ENCODE data around the gene SAMHD1. TPM values are rescaled to one million over a fixed set of nuclear protein-coding genes. Genes with fewer than 3 reads are reported as not detected.
"Not testable (repeated sequence)": the region's sequence is repeated elsewhere in the genome, so short reads cannot be mapped to it uniquely, and the experiment has no call there.

SAMHD1 gene
- total and polyA plus RNA-seq, 5 donors = 67.5 to 161 (median 106) TPM

GRCh38 chr20:36886859-36887751, 64.4 kb downstream of the SAMHD1 start:
- DNase-seq (peak; percentile 78 to 92 (median 90)), ATAC-seq (peak; percentile 78 to 83)
- Histone ChIP-seq H3K27me3 (ENCODE audit: control insufficient read depth, insufficient read depth) (no peaks in the 10 kb centered on the region), H3K4me3 (ENCODE audit: low read length) (no peak overlapping the region), H3K4me1 (ENCODE audit: control insufficient read depth, insufficient read depth, low read length) (peaks cover 3% of the 10 kb centered on the region), H3K9me3 (ENCODE audit: control insufficient read depth, low read length) (no peaks in the 10 kb centered on the region), H3K27ac (ENCODE audit: low read length) (peak overlapping the region; percentile 34)
- 21% methylated on average over 24 of the region's 24 CpGs for WGBS
- intact Hi-C loops (cut with DNase I) = no loop called here

GRCh38 chr20:36885356-36885755, 66.2 kb downstream of the SAMHD1 start:
- intact Hi-C loops (cut with DNase I) = no loop called here
- ATAC-seq = no peak
- H3K9me3 ChIP-seq (ENCODE audit: control insufficient read depth, low read length) = no peaks in the 10 kb centered on the region
- H3K27me3 ChIP-seq (ENCODE audit: control insufficient read depth, insufficient read depth) = no peaks in the 10 kb centered on the region
- H3K4me3 ChIP-seq (ENCODE audit: low read length) = no peak overlapping the region
- peaks cover 3% of the 10 kb centered on the region for H3K4me1 ChIP-seq (ENCODE audit: control insufficient read depth, insufficient read depth, low read length)
- 41% methylated on average over 8 of the region's 8 CpGs for WGBS
- H3K27ac ChIP-seq (ENCODE audit: low read length) = no peak overlapping the region
- DNase-seq = no peak

- H3K4me1 ChIP-seq (ENCODE audit: control insufficient read depth, insufficient read depth, low read length) = peaks cover 3% of the 10 kb centered on the region
- H3K27me3 ChIP-seq (ENCODE audit: control insufficient read depth, insufficient read depth) = no peaks in the 10 kb centered on the region
- intact Hi-C loops (cut with DNase I) = no loop called here
- DNase-seq (no peak), ATAC-seq (no peak)
- WGBS = 79% methylated on average over 6 of the region's 6 CpGs
- H3K27ac ChIP-seq (ENCODE audit: low read length) = no peak overlapping the region
- no peak overlapping the region for H3K4me3 ChIP-seq (ENCODE audit: low read length)
- no peaks in the 10 kb centered on the region for H3K9me3 ChIP-seq (ENCODE audit: control insufficient read depth, low read length)
Measured at GRCh38 chr20:36883977-36884535, 67.5 kb downstream of the SAMHD1 start.

GRCh38 chr20:36881888-36882287, 69.6 kb downstream of the SAMHD1 start:
- 74% methylated on average over 4 of the region's 4 CpGs for WGBS
- DNase-seq (no peak), ATAC-seq (no peak)
- Histone ChIP-seq H3K4me1 (ENCODE audit: control insufficient read depth, insufficient read depth, low read length) (peaks cover 1% of the 10 kb centered on the region), H3K27me3 (ENCODE audit: control insufficient read depth, insufficient read depth) (no peaks in the 10 kb centered on the region), H3K27ac (ENCODE audit: low read length) (no peak overlapping the region), H3K4me3 (ENCODE audit: low read length) (no peak overlapping the region), H3K9me3 (ENCODE audit: control insufficient read depth, low read length) (no peaks in the 10 kb centered on the region)
- intact Hi-C loops (cut with DNase I) = no loop called here

GRCh38 chr20:36881331-36881730, 70.2 kb downstream of the SAMHD1 start:
- WGBS = 87% methylated on average over 16 of the region's 16 CpGs
- H3K4me1 ChIP-seq (ENCODE audit: control insufficient read depth, insufficient read depth, low read length) = no peaks in the 10 kb centered on the region
- ATAC-seq (no peak), DNase-seq (no peak)
- H3K27ac ChIP-seq (ENCODE audit: low read length) = no peak overlapping the region
- intact Hi-C loops (cut with DNase I) = no loop called here
- H3K27me3 ChIP-seq (ENCODE audit: control insufficient read depth, insufficient read depth) = no peaks in the 10 kb centered on the region
- no peaks in the 10 kb centered on the region for H3K9me3 ChIP-seq (ENCODE audit: control insufficient read depth, low read length)
- H3K4me3 ChIP-seq (ENCODE audit: low read length) = no peak overlapping the region

GRCh38 chr20:36880741-36881250, 70.7 kb downstream of the SAMHD1 start:
- Histone ChIP-seq H3K4me1 (ENCODE audit: control insufficient read depth, insufficient read depth, low read length) (no peaks in the 10 kb centered on the region), H3K27ac (ENCODE audit: low read length) (no peak overlapping the region), H3K9me3 (ENCODE audit: control insufficient read depth, low read length) (no peaks in the 10 kb centered on the region), H3K4me3 (ENCODE audit: low read length) (no peak overlapping the region), H3K27me3 (ENCODE audit: control insufficient read depth, insufficient read depth) (no peaks in the 10 kb centered on the region)
- ATAC-seq = no peak
- no peak for DNase-seq
- intact Hi-C loops (cut with DNase I) = no loop called here
- 84% methylated on average over 11 of the region's 11 CpGs for WGBS

- no peak for ATAC-seq
- Histone ChIP-seq H3K27me3 (ENCODE audit: control insufficient read depth, insufficient read depth) (no peaks in the 10 kb centered on the region), H3K27ac (ENCODE audit: low read length) (no peak overlapping the region), H3K4me1 (ENCODE audit: control insufficient read depth, insufficient read depth, low read length) (no peaks in the 10 kb centered on the region), H3K4me3 (ENCODE audit: low read length) (no peak overlapping the region), H3K9me3 (ENCODE audit: control insufficient read depth, low read length) (no peaks in the 10 kb centered on the region)
- 85% methylated on average over 10 of the region's 10 CpGs for WGBS
- intact Hi-C loops (cut with DNase I) = loop anchor here in 1 of 4 donors (10.0 kb wide), 1 partner anchor 84 kb away; no protein-coding TSS in a partner anchor
- DNase-seq = no peak
Measured at GRCh38 chr20:36878941-36879340, 72.6 kb downstream of the SAMHD1 start.

- Histone ChIP-seq H3K4me3 (ENCODE audit: low read length) (no peak overlapping the region), H3K4me1 (ENCODE audit: control insufficient read depth, insufficient read depth, low read length) (no peaks in the 10 kb centered on the region), H3K27me3 (ENCODE audit: control insufficient read depth, insufficient read depth) (no peaks in the 10 kb centered on the region), H3K9me3 (ENCODE audit: control insufficient read depth, low read length) (no peaks in the 10 kb centered on the region), H3K27ac (ENCODE audit: low read length) (no peak overlapping the region)
- no peak for DNase-seq
- WGBS = 90% methylated on average over 3 of the region's 3 CpGs
- intact Hi-C loops (cut with DNase I) = loop anchor here in 1 of 4 donors (10.0 kb wide), 1 partner anchor 82 kb away; no protein-coding TSS in a partner anchor
- ATAC-seq = no peak
Measured at GRCh38 chr20:36876473-36876833, 75.1 kb downstream of the SAMHD1 start.

GRCh38 chr20:36875702-36876472, 75.6 kb downstream of the SAMHD1 start, which contains the start of gene TLDC2:
Gene TLDC2, plus strand, starts transcription at chr20:36876138. Its CDS starts 37 bp downstream, at chr20:36876175.
- Histone ChIP-seq H3K27ac (ENCODE audit: low read length) (no peak within 1 kb of the TSS), H3K27me3 (ENCODE audit: control insufficient read depth, insufficient read depth) (no peaks in the 10 kb centered on the region), H3K4me3 (ENCODE audit: low read length) (no peak within 1 kb of the TSS), H3K9me3 (ENCODE audit: control insufficient read depth, low read length) (no peaks in the 10 kb centered on the region), H3K4me1 (ENCODE audit: control insufficient read depth, insufficient read depth, low read length) (no peaks in the 10 kb centered on the region)
- intact Hi-C loops (cut with DNase I) = loop anchor here in 1 of 4 donors (10.0 kb wide), 1 partner anchor 81 kb away; no protein-coding TSS in a partner anchor
- DNase-seq (no peak), ATAC-seq (peak in 1 of 2 donors; percentile 29)
- WGBS = 86% methylated on average over 14 of the region's 14 CpGs

- intact Hi-C loops (cut with DNase I) = loop anchor here in 1 of 4 donors (10.0 kb wide), 1 partner anchor 80 kb away; no protein-coding TSS in a partner anchor
- H3K4me3 ChIP-seq (ENCODE audit: low read length); H3K27ac ChIP-seq (ENCODE audit: low read length); H3K4me1 ChIP-seq (ENCODE audit: control insufficient read depth, insufficient read depth, low read length); H3K27me3 ChIP-seq (ENCODE audit: control insufficient read depth, insufficient read depth); H3K9me3 ChIP-seq (ENCODE audit: control insufficient read depth, low read length); ATAC-seq; DNase-seq: not testable (repeated sequence)
- 82% methylated on average over 5 of the region's 5 CpGs for WGBS
Measured at GRCh38 chr20:36875093-36875492, 76.4 kb downstream of the SAMHD1 start.
